B cell (primary cell): ENCODE measurements around the gene SORT1. TPM values are rescaled to one million over a fixed set of nuclear protein-coding genes. Genes with fewer than 3 reads are reported as not detected.

Experiments
- ATAC-seq: fragments of 200-7000 bp; cut with Tn5 transposase; one replicate; pipeline ENCODE4 v1.10.0; 2021; ENCODE audit warnings: low read depth, mild to moderate bottlenecking, moderate number of reproducible peaks, moderate library complexity
- CTCF ChIA-PET: fragments of 350-600 bp; sonication (Branson Sonifier 250); formaldehyde crosslinking; loops from one replicate; lab custom pipeline; 2021; ENCODE audit warnings: antibody characterized with exemption, inconsistent platforms; lab: Charles Lee
- POLR2A ChIA-PET: fragments of 350-600 bp; sonication (Branson Sonifier 250); formaldehyde crosslinking; loops from one replicate; lab custom pipeline; 2021; ENCODE audit warnings: antibody characterized with exemption; lab: Charles Lee
- DNase-seq: peaks from one replicate; pipeline ENCODE4 v3.0.0; 2013
- H2AFZ ChIP-seq: 2 replicates; pipeline ENCODE4 v1.6.1; 2012; ENCODE audit warnings: mild to moderate bottlenecking, low read depth, low read length; ENCODE audit not compliant: insufficient read depth, poor library complexity, severe bottlenecking
- H3K27ac ChIP-seq, 2 donors: 1 replicate in 1 of 2; 2 replicates in 1 of 2; pipeline ENCODE4 v1.5.1; 2012 to 2013; ENCODE audit warnings: low read length in 2 of 2, mild to moderate bottlenecking in 2 of 2, moderate library complexity in 1 of 2
- H3K27me3 ChIP-seq, 4 experiments: fragments of 200-600 bp in 1 of 4; sonication (generic) in 1 of 4; replicated peaks in 1 of 4; 1 replicate in 2 of 4; 2 replicates in 2 of 4; pipeline versions ENCODE4 v1.6.1 to v1.7.0; 2013 to 2016; ENCODE audit warnings: low read length in 3 of 4, mild to moderate bottlenecking in 2 of 4, mixed read lengths in 1 of 4, moderate library complexity in 1 of 4; ENCODE audit not compliant: insufficient read depth in 4 of 4, control insufficient read depth in 3 of 4; ENCODE audit errors: control extremely low read depth in 1 of 4
- H3K36me3 ChIP-seq, 2 experiments: replicated peaks in 1 of 2; 1 replicate in 1 of 2; 2 replicates in 1 of 2; pipeline versions ENCODE4 v1.6.1 to v1.7.1; 2013; ENCODE audit warnings: low read length in 1 of 2; ENCODE audit not compliant: insufficient read depth in 2 of 2, control insufficient read depth in 1 of 2; ENCODE audit errors: control extremely low read depth in 1 of 2, extremely low read depth in 1 of 2
- H3K4me1 ChIP-seq, 2 donors: fragments of 200-600 bp in 1 of 2; sonication (generic) in 1 of 2; 1 replicate in 1 of 2; 2 replicates in 1 of 2; pipeline versions ENCODE4 v1.5.1 to v1.6.1; 2013 to 2017; ENCODE audit warnings: low read length in 2 of 2; ENCODE audit not compliant: control insufficient read depth in 2 of 2, insufficient read depth in 2 of 2
- H3K4me2 ChIP-seq: replicated peaks from 2 replicates; pipeline ENCODE3; 2012; ENCODE audit warnings: mild to moderate bottlenecking, low read depth, low read length; ENCODE audit not compliant: poor library complexity, severe bottlenecking
- H3K4me3 ChIP-seq, 5 experiments: fragments of 200-600 bp in 1 of 5; sonication (generic) in 1 of 5; 1 replicate in 3 of 5; 2 replicates in 2 of 5; pipeline versions ENCODE4 v1.5.1 to v1.7.0; 2011 to 2016; ENCODE audit warnings: low read length in 4 of 5, mild to moderate bottlenecking in 4 of 5, low read depth in 2 of 5, control low read depth in 1 of 5, moderate library complexity in 1 of 5; ENCODE audit not compliant: insufficient read depth in 1 of 5; ENCODE audit errors: control extremely low read depth in 1 of 5, extremely low read depth in 1 of 5
- H3K79me2 ChIP-seq: fragments of 200-600 bp; sonication (generic); one replicate; pipeline ENCODE4 v1.6.0; 2016; ENCODE audit warnings: low read length; ENCODE audit not compliant: control insufficient read depth, insufficient read depth
- H3K9ac ChIP-seq: fragments of 200-600 bp; sonication (generic); 2 replicates; pipeline ENCODE4 v1.6.1; 2017; ENCODE audit warnings: mild to moderate bottlenecking, low read length, moderate library complexity
- H3K9me3 ChIP-seq, 3 donors: one replicate each; pipeline versions ENCODE4 v1.6.1 to v1.7.1; 2013; ENCODE audit warnings: low read length in 2 of 3; ENCODE audit not compliant: control insufficient read depth in 2 of 3, insufficient read depth in 1 of 3; ENCODE audit errors: control extremely low read depth in 1 of 3
- H4K20me1 ChIP-seq: 2 replicates; pipeline ENCODE4 v1.6.0; 2012; ENCODE audit warnings: mild to moderate bottlenecking, low read length; ENCODE audit not compliant: insufficient read depth, control insufficient read depth, poor library complexity, severe bottlenecking
- H3K27ac Mint-ChIP-seq: one replicate; pipeline ENCODE4 v1.8.0; 2021; ENCODE audit warnings: mixed read lengths
- H3K27me3 Mint-ChIP-seq: one replicate; pipeline ENCODE4 v1.8.0; 2021; ENCODE audit warnings: mixed read lengths
- H3K4me1 Mint-ChIP-seq: one replicate; pipeline ENCODE4 v1.8.0; 2021; ENCODE audit warnings: mixed read lengths
- H3K4me3 Mint-ChIP-seq: one replicate; pipeline ENCODE4 v1.8.0; 2021; ENCODE audit warnings: mixed read lengths
- H3K9me3 Mint-ChIP-seq: one replicate; pipeline ENCODE4 v1.8.0; 2022; ENCODE audit warnings: mixed read lengths; ENCODE audit not compliant: insufficient read depth
- CTCF ChIP-seq: fragments of 200-600 bp; IDR thresholded peaks from one replicate; pipeline ENCODE4 v1.8.0; 2022; ENCODE audit warnings: antibody characterized with exemption, mild to moderate bottlenecking
- EZH2 ChIP-seq: IDR thresholded peaks from 2 replicates; pipeline ENCODE4 v1.6.1; 2012; ENCODE audit warnings: borderline replicate concordance, low read depth, mild to moderate bottlenecking, moderate library complexity, low read length; ENCODE audit not compliant: insufficient read depth, poor library complexity, severe bottlenecking
- WGBS: methylation state at CpG from one replicate; pipeline ENCODE4 v1.1.5; 2013; ENCODE audit warnings: missing lambda C conversion rate; ENCODE audit not compliant: insufficient coverage; 5-methylcytosine and 5-hydroxymethylcytosine counted together
- intact Hi-C: fragments of 100-400 bp; cut with micrococcal nuclease; formaldehyde crosslinking; loops from one replicate; pipeline ENCODE4 v1.10.0; 2022
- polyA plus RNA-seq: library from polyadenylated mRNA; depleted of rRNA; stranded (reverse); fragments of >200 nt; gene quantifications from 2 replicates; pipeline ENCODE4 v1.2.3, GENCODE V29; 2012
- total RNA-seq, 2 donors: library from RNA; stranded (reverse); fragments of 120-200 nt in 1 of 2; gene quantifications; 1 replicate in 1 of 2; 2 replicates in 1 of 2; pipeline versions ENCODE4 v1.2.3 to v1.2.4, GENCODE V29; 2013 to 2022

Gene SORT1
- total and polyA plus RNA-seq, 2 donors (not counting 1 experiment from before 2014, with no cell fraction given), result 0.13 to 0.25 TPM

GRCh38 chr1:109388884-109389637 is 8.7 kb downstream of the SORT1 start:
- CTCF ChIA-PET, result interaction anchor here (0.8 to 3.3 kb wide), 3 partner anchors 10 to 112 kb away, joined by 3 to 18 read pairs (median 6); no protein-coding TSS in a partner anchor
- Histone ChIP-seq H3K27ac (no peak overlapping the region), H3K36me3 (no peaks in the 10 kb centered on the region), H3K27me3 (peaks cover 0 to 56% (median 50%) of the 10 kb centered on the region in 4 experiments), H3K79me2 (no peaks in the 10 kb centered on the region), H2AFZ (no peak overlapping the region), H3K9me3 (peaks cover 0 to 5% (median 0%) of the 10 kb centered on the region in 3 donors), H4K20me1 (no peaks in the 10 kb centered on the region), H3K9ac (no peak overlapping the region), H3K4me2 (no peak overlapping the region), H3K4me3 (no peak overlapping the region), H3K4me1 (peaks cover 20 to 26% of the 10 kb centered on the region in 2 donors)
- Mint-ChIP-seq H3K27ac (no peak overlapping the region), H3K27me3 (peaks cover 66% of the 10 kb centered on the region), H3K9me3 (no peaks in the 10 kb centered on the region), H3K4me3 (no peak overlapping the region), H3K4me1 (peaks cover 26% of the 10 kb centered on the region)
- DNase-seq, result no peak
- no peak for ATAC-seq
- POLR2A ChIA-PET, result no interaction called here
- intact Hi-C loops, result no loop called here
- TF ChIP-seq EZH2 (no peak), CTCF (no peak)
- 100% methylated on average over 2 of the region's 7 CpGs for WGBS

- TF ChIP-seq EZH2 (no peak), CTCF (no peak)
- H3K9me3 ChIP-seq, result peaks cover 0 to 5% (median 0%) of the 10 kb centered on the region in 3 donors
- ATAC-seq (no peak), DNase-seq (no peak)
- intact Hi-C loops, result no loop called here
- H3K79me2 ChIP-seq, result no peaks in the 10 kb centered on the region
- Mint-ChIP-seq H3K4me3 (no peak overlapping the region), H3K27me3 (peaks cover 68% of the 10 kb centered on the region), H3K9me3 (no peaks in the 10 kb centered on the region), H3K27ac (no peak overlapping the region), H3K4me1 (peaks cover 26% of the 10 kb centered on the region)
- H3K4me2 ChIP-seq, result no peak overlapping the region
- peaks cover 0 to 56% (median 45%) of the 10 kb centered on the region in 4 experiments for H3K27me3 ChIP-seq
- no peak overlapping the region for H3K9ac ChIP-seq
- CTCF ChIA-PET, result interaction anchor here (0.7 to 3.3 kb wide), 4 partner anchors 11 to 112 kb away, joined by 3 to 18 read pairs (median 4); no protein-coding TSS in a partner anchor
- WGBS, result no CpG with 5 or more reads among the region's 5 CpGs
- no peaks in the 10 kb centered on the region for H3K36me3 ChIP-seq
- no peak overlapping the region for H3K27ac ChIP-seq
- no peaks in the 10 kb centered on the region for H4K20me1 ChIP-seq
- peaks cover 20 to 26% of the 10 kb centered on the region in 2 donors for H3K4me1 ChIP-seq
- POLR2A ChIA-PET, result no interaction called here
- H3K4me3 ChIP-seq, result no peak overlapping the region
- H2AFZ ChIP-seq, result no peak overlapping the region
These were observed 9.5 kb downstream of the SORT1 start for GRCh38 chr1:109388208-109388711.
